Vagina (tissue), 2 donors: Measurements from ENCODE around the gene CD69.

ENCODE experiments used
- CTCF ChIP-seq, 3 experiments: fragments of 450-650 bp in 2 of 3; fragments of 200-600 bp in 1 of 3; sonication (generic) in 1 of 3; IDR thresholded peaks; one replicate each; pipeline ENCODE4 v1.5.1; 2017 to 2019; ENCODE audit warnings: antibody characterized with exemption in 3 of 3, mild to moderate bottlenecking in 2 of 3, moderate library complexity in 2 of 3
- POLR2AphosphoS5 ChIP-seq, 2 donors: sonication (generic); formaldehyde crosslinking; IDR thresholded peaks; one replicate each; pipeline ENCODE4 v1.9.0; 2017; ENCODE audit warnings: antibody characterized with exemption in 2 of 2, mild to moderate bottlenecking in 2 of 2, low read depth in 1 of 2; ENCODE audit not compliant: insufficient read depth in 1 of 2

DNA sequence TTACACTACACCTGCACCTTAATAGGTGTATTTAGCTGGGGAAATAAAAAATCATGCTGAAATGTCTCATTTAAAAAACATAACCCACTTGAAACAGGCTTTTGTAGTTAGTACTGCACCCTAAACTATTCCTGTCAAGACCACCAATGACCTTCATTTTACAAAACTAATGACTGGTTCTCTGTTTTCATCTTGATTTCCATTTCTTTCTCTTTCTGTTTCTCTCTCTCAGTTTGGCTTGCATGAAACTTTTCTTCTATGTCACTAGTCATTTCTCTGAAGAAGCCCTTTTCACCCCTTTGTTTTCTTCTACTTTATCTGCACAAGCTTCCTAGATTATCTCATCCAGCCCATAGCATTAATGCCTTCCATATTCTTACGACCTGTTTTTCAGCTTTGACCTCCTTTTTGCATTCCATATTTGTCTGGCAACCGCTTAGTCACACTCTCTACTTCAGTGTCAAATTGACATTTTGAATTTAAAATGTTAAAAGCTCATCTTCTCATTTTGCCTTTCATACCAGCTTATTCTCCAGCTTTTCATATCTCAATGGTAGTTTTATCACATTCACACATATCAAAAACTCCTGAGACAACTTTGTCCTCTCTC, 33.9 kb upstream of the CD69 start:
- TF ChIP-seq CTCF (IDR thresholded peaks at IDR 0.05) (no peak), POLR2AphosphoS5 (IDR thresholded peaks at IDR 0.05; ENCODE audit: insufficient read depth in 1 of 2, low read depth in 1 of 2) (no peak)
